Sciatic nerve (tissue), 2 donors: ENCODE data around the gene MRTFB. TPM values are rescaled to one million over a fixed set of nuclear protein-coding genes. Genes with fewer than 3 reads are reported as not detected.

Experiments used
- ATAC-seq: fragments of 200-7000 bp; cut with Tn5 transposase; one replicate; pipeline ENCODE4 v1.9.1; 2020; ENCODE audit warnings: mild to moderate bottlenecking, moderate library complexity
- DNase-seq: peaks from one replicate; pipeline ENCODE4 v3.0.0-alpha.2; 2020; ENCODE audit warnings: low spot score
- intact Hi-C: fragments of 100-400 bp; cut with DNase I; formaldehyde crosslinking; loops from one replicate; pipeline ENCODE4 v1.14.2; 2022
- microRNA-seq: library from miRNA; unstranded; fragments of <30 nt; microRNA quantifications from one replicate; pipeline ENCODE4 v1.2.0, GENCODE V29; 2020
- total RNA-seq: library from RNA; stranded (reverse); fragmentation: NEBNext Ultra II Directional; extraction: Animal tissue kit (Norgen Biotek cat#: 25700); gene quantifications from one replicate; pipeline ENCODE4 v1.2.1, GENCODE V29; 2021
- donor health status: DM: no; HTN: no; CAD: no.
- donor health status: DM: no; HTN: no; CAD: no.

Gene MRTFB
- total RNA-seq, 1 donor from 2014 or later, result 72.0 TPM

DNA sequence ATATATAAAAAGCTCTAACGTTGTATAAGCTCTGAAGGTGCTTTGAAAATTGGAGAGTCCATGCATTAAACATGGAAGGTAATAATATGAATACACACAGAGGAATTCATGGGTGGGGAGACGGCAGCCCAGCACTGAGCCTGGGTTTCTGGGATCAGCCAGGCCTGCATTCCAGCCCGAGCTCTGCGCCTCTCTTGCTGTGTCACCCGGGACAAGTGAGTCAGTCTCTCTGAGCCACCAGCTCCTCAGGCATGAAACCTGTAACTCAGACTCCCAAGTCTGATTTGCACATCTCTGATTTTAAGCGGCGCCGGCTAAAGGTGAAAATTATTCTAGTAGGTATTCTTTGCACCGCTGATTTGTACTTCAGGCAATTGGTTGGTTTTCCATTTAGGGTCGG, 238.8 kb downstream of the MRTFB start:
- intact Hi-C loops, result no loop called here
- ATAC-seq, result no peak
- DNase-seq, result no peak

DNA sequence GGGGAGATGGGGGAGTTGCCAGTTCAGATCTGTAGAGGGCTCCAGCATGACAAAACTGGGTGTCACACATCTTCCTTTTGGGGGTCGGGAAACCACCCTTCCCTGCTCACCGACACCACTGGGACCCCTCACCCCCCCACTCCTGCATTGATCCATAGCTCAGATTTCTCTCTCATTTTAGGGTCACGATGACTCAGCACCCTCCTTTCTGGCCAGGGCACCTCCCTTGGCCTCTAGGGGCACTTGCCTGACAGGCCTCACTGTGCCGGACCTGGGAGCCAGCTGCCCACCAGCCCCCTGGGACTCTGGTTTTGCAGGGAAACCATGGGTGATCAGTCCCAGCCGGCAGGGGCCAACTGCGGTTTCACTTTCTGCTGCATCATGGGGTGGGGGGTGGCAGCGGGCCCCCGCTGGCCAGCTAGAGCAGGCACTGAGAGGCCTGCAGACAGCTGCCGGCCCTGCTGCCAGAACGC, 239.4 kb downstream of the MRTFB start:
- DNase-seq (no peak), ATAC-seq (no peak)
- intact Hi-C loops, result no loop called here

DNA sequence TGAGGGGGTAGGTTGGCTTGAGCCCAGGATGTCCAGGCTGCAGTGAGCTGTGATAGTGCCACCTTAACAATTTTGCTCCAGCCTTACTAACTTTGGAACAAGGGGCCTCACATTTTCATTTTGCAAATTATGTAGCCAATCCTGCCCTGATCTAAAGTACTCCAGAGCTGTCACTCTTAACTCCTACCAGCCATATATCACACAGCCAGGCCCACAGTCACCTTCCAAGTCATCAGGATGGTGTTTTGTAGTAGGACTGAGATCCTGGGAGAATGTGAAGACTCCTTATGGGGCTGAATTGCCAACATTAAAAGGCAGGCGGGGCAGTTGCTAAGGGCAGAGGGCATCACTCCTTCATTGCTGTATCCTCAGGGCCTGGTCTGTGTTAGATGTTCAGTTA, 243.0 kb downstream of the MRTFB start:
- intact Hi-C loops, result no loop called here
- ATAC-seq (no peak), DNase-seq (no peak)

DNA sequence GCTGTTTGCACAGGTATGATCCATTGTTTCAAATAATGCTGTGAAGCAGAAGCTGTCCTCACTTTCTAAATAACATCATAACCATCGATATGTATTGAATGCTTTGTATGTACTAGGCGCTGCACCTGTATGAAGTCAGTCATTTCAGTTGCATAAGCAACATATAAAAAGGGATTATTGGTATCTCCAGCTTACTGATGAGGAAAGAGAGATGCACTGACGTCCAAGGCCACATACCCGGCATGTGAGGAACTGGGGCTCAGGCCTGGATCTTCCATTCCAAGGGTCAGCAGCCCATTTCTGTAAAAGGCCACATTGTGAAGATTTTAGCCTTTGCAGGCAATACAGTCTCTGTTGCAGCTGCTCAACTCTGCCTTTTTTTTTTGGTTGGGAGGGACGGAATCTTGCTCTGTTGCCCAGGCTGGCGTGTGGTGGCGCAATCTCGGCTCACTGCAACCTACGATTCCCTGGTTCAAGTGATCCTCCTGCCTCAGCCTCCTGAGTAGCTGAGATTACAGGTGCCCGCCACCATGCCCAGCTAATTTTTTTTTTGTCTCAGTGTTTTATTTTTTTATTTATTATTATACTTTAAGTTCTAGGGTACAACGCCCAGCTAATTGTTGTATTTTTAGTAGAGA, 244.7 kb downstream of the MRTFB start:
- intact Hi-C loops, result no loop called here
- ATAC-seq (no peak), DNase-seq (no peak)

Small RNAs within 50 kb of the gene (microRNA-seq; reads per million reads assigned to microRNA genes)
- gene MIR193B, result 539 reads per million, percentile 76 among the genes with 10 or more reads in this experiment
- gene MIR365A, result 1.8 reads per million

Other genes with a start within 250 kb of the MRTFB start
- gene ERCC4, start 151.2 kb upstream of the MRTFB start, total RNA-seq, result 17.3 TPM